ENCODE results near the gene CHST8.
A peak's percentile ranks its signal among the peaks of the same experiment; 100 is the strongest.
"Not testable (repeated sequence)": the region's sequence is repeated elsewhere in the genome, so short reads cannot be mapped to it uniquely, and the experiment has no call there.

CHST8 gene

GRCh38 chr19:33818411-33818810 lies 196.7 kb downstream of the CHST8 start:
- DNase-seq, result no peak

GRCh38 chr19:33819078-33819477 lies 197.3 kb downstream of the CHST8 start:
- DNase-seq, result not testable (repeated sequence)

- no peak for DNase-seq
These were observed 197.7 kb downstream of the CHST8 start for GRCh38 chr19:33819506-33819879.

GRCh38 chr19:33819880-33820781 lies 198.4 kb downstream of the CHST8 start:
- peak; percentile 80 for DNase-seq

GRCh38 chr19:33821871-33822270 lies 200.1 kb downstream of the CHST8 start:
- no peak for DNase-seq

All from stimulated activated CD8-positive, alpha-beta memory T cell treated with anti-CD3 and anti-CD28 coated beads, Interleukin-4, amount 100 ng/mL, for 48 hours (primary cell).